Measurements from ENCODE around the gene VPS13C. TPM values are rescaled to one million over a fixed set of nuclear protein-coding genes. Genes with fewer than 3 reads are reported as not detected.

Gene VPS13C
- total RNA-seq, 2 donors from 2014 or later = 28.7 to 47.2 TPM

GRCh38 chr15:62107571-62108121 lies 47.4 kb upstream of the VPS13C start:
- Histone ChIP-seq H3K36me3 (ENCODE audit: control insufficient read depth, insufficient read depth, low read length) (no peaks in the 10 kb centered on the region), H3K27ac (ENCODE audit: low read depth, low read length) (no peak overlapping the region), H3K27me3 (ENCODE audit: control insufficient read depth, insufficient read depth, low read length, poor library complexity, severe bottlenecking) (no peaks in the 10 kb centered on the region), H3K4me3 (ENCODE audit: low read length) (no peak overlapping the region), H3K4me1 (ENCODE audit: control insufficient read depth, insufficient read depth, low read length) (no peaks in the 10 kb centered on the region), H3K9me3 (ENCODE audit: control insufficient read depth, low read length) (no peaks in the 10 kb centered on the region), H3K9ac (ENCODE audit: extremely low read depth, low read length, poor library complexity, severe bottlenecking) (no peak overlapping the region)
- H3K4me1 Mint-ChIP-seq = peaks cover 6% of the 10 kb centered on the region
- WGBS, 2 experiments (ENCODE audit: insufficient coverage in 1 of 2, insufficient read length in 1 of 2) = 95% methylated on average over 2 of the region's 2 CpGs; no CpG with 5 or more reads in 1 of the 2 experiments
- no peak overlapping the region for H3K4me3 Mint-ChIP-seq
- DNase-seq = no peak
- H3K36me3 Mint-ChIP-seq (ENCODE audit: low read depth) = no peaks in the 10 kb centered on the region
- H3K9me3 Mint-ChIP-seq = no peaks in the 10 kb centered on the region
- H3K27ac Mint-ChIP-seq = no peak overlapping the region
- no peak for TF ChIP-seq CTCF (conservative IDR thresholded peaks at IDR 0.05)
- no peaks in the 10 kb centered on the region for H3K27me3 Mint-ChIP-seq (ENCODE audit: insufficient read depth)

- no peak overlapping the region for H3K27ac ChIP-seq (ENCODE audit: low read depth, low read length)
- 96% methylated on average over 3 of the region's 3 CpGs; no CpG with 5 or more reads in 1 of the 2 experiments for WGBS, 2 experiments (ENCODE audit: insufficient coverage in 1 of 2, insufficient read length in 1 of 2)
These were observed 45.8 kb upstream of the VPS13C start for GRCh38 chr15:62106096-62106495.

GRCh38 chr15:62105266-62105665 lies 45.0 kb upstream of the VPS13C start:
- no peak overlapping the region for H3K4me3 ChIP-seq (ENCODE audit: low read length)
- no peak for DNase-seq
- WGBS, 2 experiments (ENCODE audit: insufficient coverage in 1 of 2, insufficient read length in 1 of 2) = 93 to 94% methylated on average over 11 of the region's 11 CpGs
- no peaks in the 10 kb centered on the region for H3K9me3 ChIP-seq (ENCODE audit: control insufficient read depth, low read length)
- H3K27ac ChIP-seq (ENCODE audit: low read depth, low read length) = no peak overlapping the region
- no peaks in the 10 kb centered on the region for H3K4me1 ChIP-seq (ENCODE audit: control insufficient read depth, insufficient read depth, low read length)
- no peak overlapping the region for H3K9ac ChIP-seq (ENCODE audit: extremely low read depth, low read length, poor library complexity, severe bottlenecking)
- Mint-ChIP-seq H3K9me3 (no peaks in the 10 kb centered on the region), H3K4me1 (peaks cover 6% of the 10 kb centered on the region), H3K27ac (no peak overlapping the region), H3K36me3 (ENCODE audit: low read depth) (no peaks in the 10 kb centered on the region), H3K27me3 (ENCODE audit: insufficient read depth) (no peaks in the 10 kb centered on the region), H3K4me3 (no peak overlapping the region)
- no peak for TF ChIP-seq CTCF (conservative IDR thresholded peaks at IDR 0.05)
- no peaks in the 10 kb centered on the region for H3K27me3 ChIP-seq (ENCODE audit: control insufficient read depth, insufficient read depth, low read length, poor library complexity, severe bottlenecking)
- H3K36me3 ChIP-seq (ENCODE audit: control insufficient read depth, insufficient read depth, low read length) = no peaks in the 10 kb centered on the region

More at GRCh38 chr15:62106096-62106495, 45.8 kb upstream of the VPS13C start:
- no peaks in the 10 kb centered on the region for H3K4me1 ChIP-seq (ENCODE audit: control insufficient read depth, insufficient read depth, low read length)
- no peak overlapping the region for H3K4me3 Mint-ChIP-seq
- H3K9me3 ChIP-seq (ENCODE audit: control insufficient read depth, low read length) = no peaks in the 10 kb centered on the region
- no peak overlapping the region for H3K9ac ChIP-seq (ENCODE audit: extremely low read depth, low read length, poor library complexity, severe bottlenecking)
- H3K27me3 Mint-ChIP-seq (ENCODE audit: insufficient read depth) = no peaks in the 10 kb centered on the region
- no peak for TF ChIP-seq CTCF (conservative IDR thresholded peaks at IDR 0.05)
- no peaks in the 10 kb centered on the region for H3K27me3 ChIP-seq (ENCODE audit: control insufficient read depth, insufficient read depth, low read length, poor library complexity, severe bottlenecking)
- no peak overlapping the region for H3K27ac Mint-ChIP-seq
- H3K4me3 ChIP-seq (ENCODE audit: low read length) = no peak overlapping the region
- H3K9me3 Mint-ChIP-seq = no peaks in the 10 kb centered on the region
- no peaks in the 10 kb centered on the region for H3K36me3 ChIP-seq (ENCODE audit: control insufficient read depth, insufficient read depth, low read length)
- DNase-seq = no peak
- H3K4me1 Mint-ChIP-seq = peaks cover 6% of the 10 kb centered on the region
- no peaks in the 10 kb centered on the region for H3K36me3 Mint-ChIP-seq (ENCODE audit: low read depth)
